Measurements from ENCODE around the gene CEP72. TPM values are rescaled to one million over a fixed set of nuclear protein-coding genes. Genes with fewer than 3 reads are reported as not detected.

CEP72 gene
- total and polyA plus RNA-seq, 10 of the 15 experiments (the other 5 are each of a cell fraction or from before 2014, with no cell fraction given): 0.35 to 13.5 (median 8.3) TPM

DNA sequence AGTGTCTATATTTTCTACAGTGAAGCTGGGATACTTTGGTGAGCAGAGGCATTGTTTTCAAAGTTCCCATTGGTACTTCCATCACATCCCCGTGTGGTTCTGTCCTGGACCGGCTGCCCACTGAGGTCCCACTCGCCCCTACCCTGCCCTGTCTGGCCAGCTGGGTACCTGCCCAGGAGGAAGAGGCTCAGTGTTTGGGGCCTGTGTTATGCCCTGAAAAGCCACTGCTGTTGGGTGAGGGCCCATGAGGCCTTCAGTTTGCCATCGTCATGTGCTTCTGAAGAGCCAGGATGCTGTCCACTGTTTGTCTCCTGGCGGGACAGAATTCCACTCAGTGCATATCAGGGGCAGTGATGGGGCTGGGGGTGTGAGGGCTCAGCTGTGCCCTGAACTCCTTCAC, 2.6 kb upstream of the CEP72 start (continued):
- TF ChIP-seq, protein P1, sequence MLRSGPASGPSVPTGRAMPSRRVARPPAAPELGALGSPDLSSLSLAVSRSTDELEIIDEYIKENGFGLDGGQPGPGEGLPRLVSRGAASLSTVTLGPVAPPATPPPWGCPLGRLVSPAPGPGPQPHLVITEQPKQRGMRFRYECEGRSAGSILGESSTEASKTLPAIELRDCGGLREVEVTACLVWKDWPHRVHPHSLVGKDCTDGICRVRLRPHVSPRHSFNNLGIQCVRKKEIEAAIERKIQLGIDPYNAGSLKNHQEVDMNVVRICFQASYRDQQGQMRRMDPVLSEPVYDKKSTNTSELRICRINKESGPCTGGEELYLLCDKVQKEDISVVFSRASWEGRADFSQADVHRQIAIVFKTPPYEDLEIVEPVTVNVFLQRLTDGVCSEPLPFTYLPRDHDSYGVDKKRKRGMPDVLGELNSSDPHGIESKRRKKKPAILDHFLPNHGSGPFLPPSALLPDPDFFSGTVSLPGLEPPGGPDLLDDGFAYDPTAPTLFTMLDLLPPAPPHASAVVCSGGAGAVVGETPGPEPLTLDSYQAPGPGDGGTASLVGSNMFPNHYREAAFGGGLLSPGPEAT (IDR thresholded peaks at IDR 0.05; ENCODE audit: low read depth): no peak
- TF ChIP-seq ZSCAN29 (IDR thresholded peaks at IDR 0.05) (no peak), TCF12 (IDR thresholded peaks at IDR 0.05; ENCODE audit: low read depth, low read length) (no peak), POLR2AphosphoS5 (IDR thresholded peaks at IDR 0.05; ENCODE audit: low read length) (no peak), MEF2B (IDR thresholded peaks at IDR 0.05; ENCODE audit: partially characterized antibody, poor library complexity, severe bottlenecking) (no peak)
- TF ChIP-seq, protein P2, sequence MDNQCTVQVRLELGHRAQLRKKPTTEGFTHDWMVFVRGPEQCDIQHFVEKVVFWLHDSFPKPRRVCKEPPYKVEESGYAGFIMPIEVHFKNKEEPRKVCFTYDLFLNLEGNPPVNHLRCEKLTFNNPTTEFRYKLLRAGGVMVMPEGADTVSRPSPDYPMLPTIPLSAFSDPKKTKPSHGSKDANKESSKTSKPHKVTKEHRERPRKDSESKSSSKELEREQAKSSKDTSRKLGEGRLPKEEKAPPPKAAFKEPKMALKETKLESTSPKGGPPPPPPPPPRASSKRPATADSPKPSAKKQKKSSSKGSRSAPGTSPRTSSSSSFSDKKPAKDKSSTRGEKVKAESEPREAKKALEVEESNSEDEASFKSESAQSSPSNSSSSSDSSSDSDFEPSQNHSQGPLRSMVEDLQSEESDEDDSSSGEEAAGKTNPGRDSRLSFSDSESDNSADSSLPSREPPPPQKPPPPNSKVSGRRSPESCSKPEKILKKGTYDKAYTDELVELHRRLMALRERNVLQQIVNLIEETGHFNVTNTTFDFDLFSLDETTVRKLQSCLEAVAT (IDR thresholded peaks at IDR 0.05): no peak

DNA sequence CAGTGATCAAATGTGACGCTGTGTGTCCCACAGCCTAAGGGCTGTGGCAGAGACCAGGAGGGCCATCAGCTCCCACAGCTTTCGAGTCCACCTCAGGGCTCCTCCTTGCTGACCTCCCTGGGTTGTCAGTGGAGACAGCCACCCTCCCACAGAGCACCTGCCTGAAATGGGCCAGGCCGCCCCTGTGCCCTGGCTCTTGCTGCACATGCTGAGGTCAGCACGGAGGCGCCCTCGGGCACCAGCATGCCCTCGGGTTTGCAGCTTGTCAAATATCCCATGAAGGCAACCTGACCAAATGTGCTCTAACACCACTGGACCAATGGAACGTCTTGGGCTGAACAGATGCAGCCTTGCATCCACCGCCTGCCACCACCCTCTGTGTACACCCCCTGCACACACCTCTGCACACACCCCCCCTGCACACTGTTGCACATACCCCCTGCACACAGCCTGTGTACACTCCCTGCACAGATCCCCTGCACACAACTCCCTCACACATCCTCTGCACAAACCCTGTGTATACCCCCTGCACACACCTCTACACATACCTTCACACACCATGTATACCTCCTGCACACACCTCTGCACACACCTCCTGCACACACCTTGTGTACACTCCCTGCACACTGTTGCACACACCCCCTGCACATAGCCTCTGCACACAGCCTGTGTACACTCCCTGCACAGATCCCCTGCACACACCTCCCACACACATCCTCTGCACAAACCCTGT, 2.0 kb upstream of the CEP72 start:
- H3K4me2 ChIP-seq (ENCODE audit: control insufficient read depth, insufficient read depth): no peak overlapping the region
- ChIA-PET POLR2A (no interaction called here), SMC1A (ENCODE audit: uncharacterized antibody, unreplicated experiment) (no interaction called here), CTCF (no interaction called here), RAD21 (ENCODE audit: unreplicated experiment) (no interaction called here)
- no peak for ATAC-seq
- H3K9ac ChIP-seq (ENCODE audit: control insufficient read depth, insufficient read depth, low read length): no peak overlapping the region
- H3K4me1 ChIP-seq (ENCODE audit: control insufficient read depth, insufficient read depth, low read length): peaks cover 20% of the 10 kb centered on the region
- H3K4me3 ChIP-seq: no peak overlapping the region
- in situ Hi-C loops (cut with MboI): no loop called here
- H3K79me2 ChIP-seq (ENCODE audit: control insufficient read depth, insufficient read depth, low read length): peaks cover 21% of the 10 kb centered on the region
- no peak for FAIRE-seq
- H3K36me3 ChIP-seq (ENCODE audit: control insufficient read depth in 2 of 2, insufficient read depth in 2 of 2, low read length in 1 of 2): no peaks in the 10 kb centered on the region
- no peak overlapping the region for H3K27ac ChIP-seq (ENCODE audit: control insufficient read depth, insufficient read depth)
- no peak overlapping the region for H2AFZ ChIP-seq (ENCODE audit: control insufficient read depth, low read depth, low read length)
- TF ChIP-seq, protein P3, sequence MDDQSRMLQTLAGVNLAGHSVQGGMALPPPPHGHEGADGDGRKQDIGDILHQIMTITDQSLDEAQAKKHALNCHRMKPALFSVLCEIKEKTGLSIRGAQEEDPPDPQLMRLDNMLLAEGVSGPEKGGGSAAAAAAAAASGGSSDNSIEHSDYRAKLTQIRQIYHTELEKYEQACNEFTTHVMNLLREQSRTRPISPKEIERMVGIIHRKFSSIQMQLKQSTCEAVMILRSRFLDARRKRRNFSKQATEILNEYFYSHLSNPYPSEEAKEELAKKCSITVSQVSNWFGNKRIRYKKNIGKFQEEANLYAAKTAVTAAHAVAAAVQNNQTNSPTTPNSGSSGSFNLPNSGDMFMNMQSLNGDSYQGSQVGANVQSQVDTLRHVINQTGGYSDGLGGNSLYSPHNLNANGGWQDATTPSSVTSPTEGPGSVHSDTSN (IDR thresholded peaks at IDR 0.05; ENCODE audit: insufficient replicate concordance, low read depth, low read length): no peak
- no peak for TF ChIP-seq FOXM1 (IDR thresholded peaks at IDR 0.05; ENCODE audit: low read depth, low read length)
- TF ChIP-seq, protein P2 (IDR thresholded peaks at IDR 0.05): no peak
- TF ChIP-seq NR2C2 (IDR thresholded peaks at IDR 0.05; ENCODE audit: borderline replicate concordance, control insufficient read depth, insufficient read length, low read depth): no peak
- no peak for TF ChIP-seq SMAD5 (IDR thresholded peaks at IDR 0.05; ENCODE audit: low read depth)
- TF ChIP-seq, protein P4, sequence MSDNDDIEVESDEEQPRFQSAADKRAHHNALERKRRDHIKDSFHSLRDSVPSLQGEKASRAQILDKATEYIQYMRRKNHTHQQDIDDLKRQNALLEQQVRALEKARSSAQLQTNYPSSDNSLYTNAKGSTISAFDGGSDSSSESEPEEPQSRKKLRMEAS (IDR thresholded peaks at IDR 0.05; ENCODE audit: low read depth, low read length): no peak
- no peak for TF ChIP-seq YY1 (IDR thresholded peaks at IDR 0.05; ENCODE audit: low read depth, low read length)
- TF ChIP-seq TCF12 (IDR thresholded peaks at IDR 0.05; ENCODE audit: low read depth, low read length): no peak
- BruUV-seq (replicated peaks): no TSS peak
- intact Hi-C loops (cut with micrococcal nuclease; ENCODE audit: unreplicated experiment): loop anchor here (10.0 kb wide), 1 partner anchor 135 kb away; no protein-coding TSS in a partner anchor
- no peak for DNase-seq (ENCODE audit: low read depth, low spot score)
- H3K27me3 ChIP-seq (replicated peaks in 1 of 2; ENCODE audit: control insufficient read depth in 2 of 2, insufficient read depth in 2 of 2, low read length in 1 of 2): no peaks in the 10 kb centered on the region; a peak in 1 of 4 replicates
- H3K9me3 ChIP-seq (replicated peaks; ENCODE audit: control insufficient read depth, insufficient read depth, low read length): no peaks in the 10 kb centered on the region; the same call in 2 of the 3 replicates
- WGBS (ENCODE audit: insufficient coverage, insufficient replicate concordance, low lambda C conversion rate, missing lambda C conversion rate): 73% methylated on average over 9 of the region's 9 CpGs
- H4K20me1 ChIP-seq (ENCODE audit: control insufficient read depth, insufficient read depth): no peaks in the 10 kb centered on the region

Data from GM12878 (cell line).